HepG2 (cell line): ENCODE results near the gene FAF1.

Experiments used
- CEBPZ ChIP-seq: IDR thresholded peaks from 2 replicates; pipeline ENCODE4 v1.6.1; 2012; ENCODE audit warnings: low read length, improper control_type of control experiment
- MAZ ChIP-seq, 2 experiments: sonication (generic) in 1 of 2; formaldehyde crosslinking in 1 of 2; IDR thresholded peaks; 2 replicates each; pipeline versions ENCODE4 v1.5.0 to v1.6.1; 2012 to 2020; ENCODE audit warnings: low read depth in 2 of 2, mild to moderate bottlenecking in 2 of 2, borderline replicate concordance in 1 of 2, improper control_type of control experiment in 1 of 2, low read length in 1 of 2, missing genetic modification reagents in 1 of 2, moderate library complexity in 1 of 2
- MTF1 ChIP-seq: sonication (generic); formaldehyde crosslinking; IDR thresholded peaks from 2 replicates; pipeline ENCODE4 v1.5.0; 2020; ENCODE audit warnings: missing genetic modification reagents
- MXI1 ChIP-seq: IDR thresholded peaks from 3 replicates; pipeline ENCODE4 v1.6.1; 2012; ENCODE audit warnings: low read depth, low read length, inconsistent platforms, borderline replicate concordance
- SALL2 ChIP-seq: sonication (generic); formaldehyde crosslinking; IDR thresholded peaks from 2 replicates; pipeline ENCODE4 v1.8.1; 2023; ENCODE audit warnings: mild to moderate bottlenecking, missing genetic modification reagents, inconsistent platforms
- TBP ChIP-seq: sonication (generic); formaldehyde crosslinking; IDR thresholded peaks from 2 replicates; pipeline ENCODE4 v1.5.0; 2020; ENCODE audit warnings: missing genetic modification reagents
- ZC3H4 ChIP-seq: sonication (generic); formaldehyde crosslinking; IDR thresholded peaks from 2 replicates; pipeline ENCODE4 v1.4.0; 2020; ENCODE audit warnings: missing genetic modification reagents, borderline replicate concordance
- ZNF296 ChIP-seq: sonication (generic); formaldehyde crosslinking; conservative IDR thresholded peaks from 2 replicates; pipeline ENCODE4 v1.5.0; 2020; ENCODE audit warnings: mild to moderate bottlenecking, missing genetic modification reagents
- TF ChIP-seq, protein P1 (sequence below): sonication (generic); formaldehyde crosslinking; IDR thresholded peaks from 2 replicates; pipeline ENCODE4 v1.5.0; 2020; ENCODE audit warnings: missing genetic modification reagents, mild to moderate bottlenecking, borderline replicate concordance
- TF ChIP-seq, protein P2 (sequence below): sonication (generic); formaldehyde crosslinking; IDR thresholded peaks from 2 replicates; pipeline ENCODE4 v1.5.0; 2020; ENCODE audit warnings: mild to moderate bottlenecking, missing genetic modification reagents, moderate library complexity

DNA sequence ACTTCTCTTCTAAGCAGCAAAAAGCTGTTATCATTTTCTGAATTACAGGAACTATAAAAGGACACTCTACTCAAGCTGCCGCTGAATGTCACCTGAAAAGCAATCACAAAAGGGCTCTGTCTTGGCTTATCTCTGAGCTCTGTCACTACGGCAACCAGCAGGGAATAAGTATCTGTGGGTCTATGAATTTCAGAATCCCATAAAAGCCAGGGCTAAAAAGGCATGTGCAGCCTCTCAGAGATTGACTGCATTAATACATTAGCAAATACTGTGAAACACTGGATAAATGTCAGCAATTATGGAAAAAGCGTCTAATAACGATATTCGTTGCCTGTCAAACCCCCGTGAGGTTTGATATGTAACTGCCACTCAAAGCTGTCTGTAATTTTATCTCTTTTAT is 326.6 kb downstream of the FAF1 start:
- TF ChIP-seq MTF1 (CRISPR knock-in tag), result no peak
- TF ChIP-seq, protein P1, sequence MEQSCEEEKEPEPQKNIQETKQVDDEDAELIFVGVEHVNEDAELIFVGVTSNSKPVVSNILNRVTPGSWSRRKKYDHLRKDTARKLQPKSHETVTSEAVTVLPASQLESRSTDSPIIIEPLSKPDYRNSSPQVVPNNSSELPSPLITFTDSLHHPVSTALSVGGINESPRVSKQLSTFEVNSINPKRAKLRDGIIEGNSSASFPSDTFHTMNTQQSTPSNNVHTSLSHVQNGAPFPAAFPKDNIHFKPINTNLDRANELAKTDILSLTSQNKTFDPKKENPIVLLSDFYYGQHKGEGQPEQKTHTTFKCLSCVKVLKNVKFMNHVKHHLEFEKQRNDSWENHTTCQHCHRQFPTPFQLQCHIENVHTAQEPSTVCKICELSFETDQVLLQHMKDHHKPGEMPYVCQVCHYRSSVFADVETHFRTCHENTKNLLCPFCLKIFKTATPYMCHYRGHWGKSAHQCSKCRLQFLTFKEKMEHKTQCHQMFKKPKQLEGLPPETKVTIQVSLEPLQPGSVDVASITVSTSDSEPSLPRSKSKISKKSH, result no peak
- no peak for TF ChIP-seq MAZ (IDR thresholded peaks at IDR 0.05; ENCODE audit: borderline replicate concordance, low read depth, low read length)
- no peak for TF ChIP-seq MAZ (CRISPR knock-in tag; IDR thresholded peaks at IDR 0.05; ENCODE audit: low read depth)
- TF ChIP-seq, protein P2, sequence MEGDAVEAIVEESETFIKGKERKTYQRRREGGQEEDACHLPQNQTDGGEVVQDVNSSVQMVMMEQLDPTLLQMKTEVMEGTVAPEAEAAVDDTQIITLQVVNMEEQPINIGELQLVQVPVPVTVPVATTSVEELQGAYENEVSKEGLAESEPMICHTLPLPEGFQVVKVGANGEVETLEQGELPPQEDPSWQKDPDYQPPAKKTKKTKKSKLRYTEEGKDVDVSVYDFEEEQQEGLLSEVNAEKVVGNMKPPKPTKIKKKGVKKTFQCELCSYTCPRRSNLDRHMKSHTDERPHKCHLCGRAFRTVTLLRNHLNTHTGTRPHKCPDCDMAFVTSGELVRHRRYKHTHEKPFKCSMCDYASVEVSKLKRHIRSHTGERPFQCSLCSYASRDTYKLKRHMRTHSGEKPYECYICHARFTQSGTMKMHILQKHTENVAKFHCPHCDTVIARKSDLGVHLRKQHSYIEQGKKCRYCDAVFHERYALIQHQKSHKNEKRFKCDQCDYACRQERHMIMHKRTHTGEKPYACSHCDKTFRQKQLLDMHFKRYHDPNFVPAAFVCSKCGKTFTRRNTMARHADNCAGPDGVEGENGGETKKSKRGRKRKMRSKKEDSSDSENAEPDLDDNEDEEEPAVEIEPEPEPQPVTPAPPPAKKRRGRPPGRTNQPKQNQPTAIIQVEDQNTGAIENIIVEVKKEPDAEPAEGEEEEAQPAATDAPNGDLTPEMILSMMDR (CRISPR knock-in tag), result no peak
- TF ChIP-seq MXI1, result no peak
- TF ChIP-seq ZC3H4 (CRISPR knock-in tag), result no peak
- TF ChIP-seq CEBPZ, result no peak
- TF ChIP-seq SALL2, result no peak
- no peak for TF ChIP-seq ZNF296
- TF ChIP-seq TBP (CRISPR knock-in tag), result no peak
